Fibroblast of the conjunctiva (primary cell): ENCODE data around the gene OR7C2.

Experiments used
- DNase-seq: peaks from one replicate; pipeline ENCODE4 v3.0.0-alpha.2; 2010; ENCODE audit warnings: low read depth

Gene OR7C2

DNA sequence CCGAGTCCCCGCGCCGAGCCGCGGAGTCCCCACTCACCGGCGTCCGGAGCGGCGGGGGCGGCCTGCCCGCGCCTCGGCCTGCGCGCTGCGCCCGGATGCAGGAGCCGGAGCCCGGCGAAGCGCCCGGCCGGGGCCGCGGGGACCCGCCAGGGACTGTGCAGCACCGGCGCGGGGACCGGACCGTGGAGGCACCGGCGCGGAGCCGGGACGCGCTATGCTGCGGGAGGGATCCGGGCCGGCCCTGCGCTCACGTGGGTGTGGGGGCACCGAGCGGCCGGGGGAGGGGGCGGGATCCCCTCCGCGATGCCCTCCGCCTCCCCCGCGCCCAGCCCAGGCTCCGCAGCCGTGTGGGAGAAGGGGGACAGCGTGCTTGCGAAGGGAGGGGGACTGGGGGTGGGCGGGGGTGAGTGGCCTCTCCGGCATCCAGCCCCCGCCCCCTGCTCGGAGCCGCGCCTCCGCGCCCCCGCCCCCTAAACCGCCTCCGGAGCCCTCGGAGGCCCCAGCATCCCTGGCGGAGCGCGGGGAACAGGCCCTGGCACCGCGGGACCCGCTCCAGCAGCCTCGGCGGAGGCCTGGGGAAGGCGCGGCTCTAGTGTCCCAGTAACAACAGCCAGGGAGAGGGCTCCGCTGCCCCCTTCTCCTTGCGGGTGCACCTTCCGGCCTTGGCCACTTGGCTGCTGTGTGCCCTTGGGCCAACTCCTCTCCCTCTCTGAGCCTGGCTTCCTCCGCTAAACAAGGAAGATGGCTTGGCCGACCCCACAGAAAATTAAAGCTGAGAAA, 38.4 kb downstream of the OR7C2 start, which contains the start of gene SLC1A6:
TSS of gene SLC1A6 (minus strand) at position 389 of the 780 bp plus-strand sequence. CDS start 6,954 bp downstream, outside the sequence.
- no peak for DNase-seq

DNA sequence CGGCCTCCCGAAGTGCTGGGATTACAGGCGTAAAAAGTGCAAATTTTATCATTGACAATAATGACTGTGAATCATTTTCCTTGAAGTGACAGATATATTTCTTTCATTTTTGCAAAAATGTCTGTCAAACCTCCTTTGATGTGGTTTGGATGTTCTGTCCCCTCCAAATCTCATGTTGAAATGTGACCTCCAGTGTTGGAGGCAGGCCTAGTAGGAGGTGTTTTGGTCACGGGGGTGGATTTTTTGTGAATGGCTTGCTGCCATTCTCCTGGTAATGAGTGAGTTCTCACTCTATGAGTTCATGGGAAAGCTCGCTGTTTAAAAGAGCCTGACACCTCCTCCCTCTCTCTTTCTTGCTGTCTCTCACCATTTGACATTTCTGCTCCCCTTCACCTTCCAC, 43.8 kb downstream of the OR7C2 start:
- DNase-seq, result no peak
